HG03039 (cell line): Measurements from ENCODE around the gene ZDHHC20.

Experiments used
- ATAC-seq: cut with Tn5 transposase; IDR thresholded peaks from one replicate; pipeline ENCODE4 v1.9.1; 2021; ENCODE audit warnings: mild to moderate bottlenecking, moderate library complexity; ENCODE audit not compliant: unreplicated experiment

ZDHHC20 gene

DNA sequence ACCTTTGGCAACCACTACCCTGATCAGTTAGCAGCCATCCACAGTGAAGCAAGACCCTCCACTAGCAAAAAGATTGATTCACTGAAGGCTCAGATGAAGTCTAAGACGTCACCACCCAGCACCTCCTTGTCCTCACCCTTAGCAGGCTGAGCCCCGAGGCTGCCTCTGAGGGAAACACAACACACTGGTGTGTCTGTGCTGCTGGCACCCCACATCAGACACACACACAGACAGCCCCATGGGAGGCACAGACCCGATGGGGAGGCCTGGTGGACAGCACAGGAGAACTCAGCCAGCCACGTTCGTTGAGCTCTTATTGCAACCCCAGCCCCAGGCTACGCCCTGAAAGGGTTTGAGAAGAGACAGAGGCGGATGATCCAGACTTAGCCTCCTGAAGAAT is 94.7 kb downstream of the ZDHHC20 start:
- no peak for ATAC-seq

DNA sequence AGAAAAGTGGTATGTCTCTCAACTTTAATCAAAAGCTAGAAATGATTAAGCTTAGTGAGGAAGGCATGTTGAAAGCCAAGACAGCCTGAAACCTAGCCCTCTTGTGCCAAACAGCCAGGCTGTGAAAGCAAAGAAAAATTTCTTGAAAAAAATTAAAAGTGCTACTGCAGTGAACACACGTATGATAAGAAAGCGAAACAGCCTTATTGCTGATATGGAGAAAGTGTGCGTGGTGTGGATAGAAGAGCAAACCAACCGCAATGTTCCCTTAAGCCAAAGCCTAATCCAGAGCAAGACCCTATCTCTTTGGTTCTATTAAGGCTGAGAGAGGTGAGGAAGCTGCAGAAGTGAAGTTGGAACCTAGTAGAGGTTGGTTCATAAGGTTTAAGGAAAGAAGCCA is 96.4 kb downstream of the ZDHHC20 start:
- ATAC-seq: no peak

DNA sequence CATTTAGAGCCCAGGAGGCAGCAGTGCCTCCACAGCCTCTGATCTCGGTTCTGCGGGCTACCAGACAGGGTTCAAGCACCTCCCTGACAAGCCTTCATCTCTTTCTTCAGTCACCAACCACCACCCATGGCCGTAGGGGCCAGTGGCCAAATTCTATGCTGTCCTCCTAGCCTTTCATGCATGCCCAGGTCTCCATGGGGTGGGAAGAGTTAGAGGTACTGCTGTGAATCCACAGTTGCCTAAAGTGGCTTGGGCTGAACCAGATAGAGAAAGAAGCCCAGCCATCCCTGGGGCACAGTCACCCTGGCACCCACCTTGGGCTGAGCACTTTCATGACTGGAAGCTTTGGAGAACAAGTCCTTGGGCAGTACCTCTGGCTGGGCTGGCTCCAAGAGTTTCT is 97.4 kb downstream of the ZDHHC20 start:
- no peak for ATAC-seq

DNA sequence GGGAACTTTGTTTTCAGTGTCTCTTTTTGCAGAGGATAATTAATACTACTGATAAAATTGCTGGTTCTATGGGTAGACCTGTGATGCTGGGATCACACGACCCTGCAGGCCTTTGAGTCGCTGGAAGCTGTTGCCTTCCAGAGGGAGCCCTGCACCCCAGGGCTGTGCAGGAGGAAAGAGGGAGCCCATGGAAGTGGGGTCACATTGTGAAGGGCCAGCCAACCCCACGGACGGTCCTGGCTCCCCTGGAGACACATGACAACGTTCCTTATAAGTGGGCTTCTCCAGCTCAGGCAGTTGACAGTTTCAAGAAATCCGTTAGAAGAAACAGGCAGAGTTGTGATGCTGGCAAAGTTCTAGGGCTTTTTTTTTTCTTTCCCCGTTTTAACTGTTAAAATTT is 98.0 kb downstream of the ZDHHC20 start:
- ATAC-seq: no peak

DNA sequence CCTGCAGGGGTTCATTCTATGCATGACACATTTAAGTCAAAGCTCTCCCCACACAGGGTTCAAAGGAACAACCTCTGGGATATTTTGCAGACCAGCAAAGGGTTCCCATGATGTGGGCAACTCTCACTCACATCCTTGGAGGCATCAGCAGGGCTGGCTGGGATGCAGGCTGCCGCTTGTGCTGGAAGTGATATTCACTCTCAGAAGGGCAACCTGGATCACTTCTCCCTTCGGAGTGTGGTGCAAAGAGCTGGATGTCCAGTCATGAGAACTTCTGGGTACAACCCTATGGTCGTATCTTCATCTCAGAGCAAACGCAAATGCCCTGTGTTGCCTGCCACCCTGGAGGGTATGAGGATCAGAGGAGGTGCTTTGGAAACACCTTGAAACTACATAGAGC is 98.6 kb downstream of the ZDHHC20 start:
- ATAC-seq: no peak

DNA sequence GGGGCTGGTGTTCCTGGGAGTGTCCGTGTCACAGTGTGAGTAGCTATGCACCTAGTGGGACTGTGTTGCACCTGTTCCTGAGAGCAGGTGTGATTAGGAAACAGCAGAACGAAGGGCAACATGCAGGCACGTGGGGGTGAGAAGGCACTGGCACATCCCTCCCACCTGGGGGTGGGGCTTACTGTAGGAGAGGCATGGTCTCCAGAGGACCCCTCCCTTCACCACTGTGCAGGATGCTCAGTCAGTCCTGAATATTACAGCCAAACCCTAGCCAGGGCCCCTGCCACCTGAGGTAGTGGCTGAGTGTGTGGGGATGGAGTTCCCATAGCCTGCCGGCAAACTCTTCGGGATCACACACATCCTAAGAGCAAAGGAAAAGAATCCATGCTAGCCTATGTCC is 99.2 kb downstream of the ZDHHC20 start:
- no peak for ATAC-seq

DNA sequence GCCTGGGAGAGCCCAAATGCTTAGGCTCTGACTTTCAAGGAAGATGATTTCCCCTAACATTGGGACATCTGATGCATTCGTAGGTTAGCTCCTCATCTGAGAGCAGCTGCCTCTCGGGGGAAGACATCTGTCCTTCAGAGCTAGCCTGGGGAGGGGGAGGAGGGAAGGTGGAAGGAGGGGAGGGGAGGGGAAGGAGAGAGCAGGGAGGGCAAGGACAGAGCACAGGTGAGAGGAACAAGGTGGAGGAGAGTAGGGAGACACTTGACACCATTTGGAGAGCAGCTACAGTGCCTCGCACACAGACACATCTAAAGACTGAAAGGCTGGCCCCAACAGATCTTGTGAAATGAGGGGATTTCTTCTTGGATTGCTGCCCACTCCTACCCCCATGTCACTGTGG is 103.8 kb downstream of the ZDHHC20 start:
- ATAC-seq: no peak

DNA sequence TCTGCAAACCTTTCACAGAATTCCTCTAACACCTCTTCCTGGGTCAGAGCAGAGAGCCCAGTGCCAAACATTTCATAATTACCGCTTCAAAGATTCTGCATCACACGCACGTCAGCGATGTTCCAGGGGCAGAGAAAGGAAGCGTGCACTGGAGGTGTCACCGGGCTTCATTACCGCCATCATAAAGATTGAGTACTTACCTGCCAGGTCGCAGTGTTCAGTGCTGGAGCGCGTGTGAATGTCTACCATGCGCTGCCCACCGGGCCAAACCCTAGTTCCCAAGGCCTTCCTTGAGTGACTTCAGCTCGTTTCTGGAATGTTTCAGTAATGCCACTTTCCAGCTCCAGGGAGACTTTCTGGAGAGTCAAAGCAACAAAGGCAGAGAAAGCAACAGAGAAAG is 104.4 kb downstream of the ZDHHC20 start:
- no peak for ATAC-seq

DNA sequence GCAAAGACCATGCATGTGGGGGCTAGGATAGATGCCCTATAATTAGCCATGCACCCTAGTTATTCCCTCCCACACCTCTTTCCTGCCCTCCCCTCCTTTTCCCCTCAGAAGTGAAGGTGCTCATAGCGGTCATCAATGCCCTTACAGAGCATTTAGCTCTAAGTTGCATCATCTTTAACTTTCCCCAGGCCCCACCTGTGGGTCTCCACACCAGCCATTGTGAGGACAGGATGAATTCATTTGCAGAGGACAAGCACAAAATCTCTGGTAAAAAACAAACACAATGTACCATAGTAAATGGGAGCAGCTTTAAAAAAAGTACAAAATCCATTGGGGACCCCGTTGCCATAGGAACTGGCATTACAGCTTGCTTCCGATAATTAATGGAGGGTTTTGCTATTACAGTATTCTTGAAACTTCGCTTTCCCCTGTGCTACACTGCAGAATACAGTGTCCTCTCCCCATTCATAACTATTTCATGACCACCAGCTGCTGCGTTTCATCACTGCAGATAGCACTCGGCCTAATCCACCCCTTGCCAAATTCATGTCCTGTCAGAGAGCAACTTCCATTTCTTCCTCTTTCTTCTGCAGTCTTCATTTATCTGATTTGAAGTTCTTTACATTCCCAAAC is 110.5 kb downstream of the ZDHHC20 start:
- no peak for ATAC-seq

DNA sequence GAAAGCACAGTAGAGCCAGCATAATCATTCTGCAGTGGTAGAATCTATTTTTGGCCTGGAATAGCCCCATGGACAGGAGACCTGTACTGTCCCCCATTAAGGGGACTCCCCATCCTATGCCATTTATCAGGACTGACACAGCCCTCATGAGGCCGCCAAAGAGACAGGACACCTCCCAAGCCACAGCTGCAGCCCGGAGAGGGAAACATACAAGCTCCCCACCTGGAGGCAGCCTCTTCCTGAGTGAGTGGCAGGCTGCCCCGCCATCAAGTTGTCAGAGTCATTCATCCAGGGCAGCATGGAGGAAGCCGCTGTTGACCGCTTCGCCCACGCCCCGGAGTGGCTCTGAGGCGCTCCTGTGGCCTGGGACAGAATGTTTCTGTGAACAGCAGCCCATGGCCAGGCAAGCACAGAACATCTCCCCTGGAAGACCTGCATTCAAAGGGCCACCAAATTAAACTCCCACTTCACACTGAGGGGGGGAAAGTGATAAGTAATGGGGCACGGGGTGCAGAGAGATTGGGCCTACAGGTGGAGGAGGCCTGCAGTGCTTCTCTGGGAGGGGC is 111.3 kb downstream of the ZDHHC20 start:
- ATAC-seq: no peak

DNA sequence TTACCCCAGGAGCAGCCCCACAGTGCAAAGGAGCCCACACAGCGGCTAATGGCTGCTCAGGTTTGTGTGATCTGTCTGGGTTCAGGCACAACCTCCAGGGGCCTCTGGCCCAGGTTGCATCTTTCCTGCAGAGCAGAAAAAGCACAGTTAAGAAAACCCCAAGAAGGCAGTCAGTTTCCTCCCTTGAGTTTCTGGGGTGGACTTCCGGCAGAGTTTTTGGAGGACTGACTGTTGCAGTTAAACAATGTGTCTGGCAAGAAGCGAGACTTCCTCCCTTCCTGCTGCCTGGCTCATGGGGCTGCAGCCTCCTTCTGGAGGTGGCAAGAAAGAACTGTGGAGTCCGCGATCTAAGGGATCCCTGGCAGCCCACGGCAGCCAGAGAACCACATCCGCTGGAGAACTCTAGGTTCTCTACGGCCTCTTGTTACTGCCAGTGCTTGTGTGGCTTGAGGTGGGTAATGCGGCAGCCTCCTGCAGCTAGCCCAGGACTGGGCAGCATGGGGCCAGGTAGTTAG is 114.4 kb downstream of the ZDHHC20 start:
- no peak for ATAC-seq

DNA sequence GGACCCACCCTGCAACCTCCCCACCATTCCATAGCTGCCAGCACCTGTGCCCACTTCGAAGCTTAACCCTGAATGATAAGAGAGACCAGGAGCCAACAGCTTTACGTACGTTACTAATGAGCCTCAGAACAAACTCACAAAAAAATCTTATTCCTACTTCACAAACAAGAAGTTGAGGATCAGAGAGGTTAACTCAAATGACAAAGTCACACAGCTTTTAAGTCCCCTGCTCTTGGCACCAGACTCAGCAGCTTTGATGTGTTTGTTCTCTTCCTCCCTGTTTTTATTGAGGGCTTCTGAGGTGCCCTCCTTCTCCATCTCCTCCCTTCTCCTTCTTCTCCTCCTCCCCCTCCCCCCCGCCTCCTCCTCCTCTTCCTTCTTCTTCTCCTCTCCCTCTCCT is 115.4 kb downstream of the ZDHHC20 start:
- no peak for ATAC-seq

DNA sequence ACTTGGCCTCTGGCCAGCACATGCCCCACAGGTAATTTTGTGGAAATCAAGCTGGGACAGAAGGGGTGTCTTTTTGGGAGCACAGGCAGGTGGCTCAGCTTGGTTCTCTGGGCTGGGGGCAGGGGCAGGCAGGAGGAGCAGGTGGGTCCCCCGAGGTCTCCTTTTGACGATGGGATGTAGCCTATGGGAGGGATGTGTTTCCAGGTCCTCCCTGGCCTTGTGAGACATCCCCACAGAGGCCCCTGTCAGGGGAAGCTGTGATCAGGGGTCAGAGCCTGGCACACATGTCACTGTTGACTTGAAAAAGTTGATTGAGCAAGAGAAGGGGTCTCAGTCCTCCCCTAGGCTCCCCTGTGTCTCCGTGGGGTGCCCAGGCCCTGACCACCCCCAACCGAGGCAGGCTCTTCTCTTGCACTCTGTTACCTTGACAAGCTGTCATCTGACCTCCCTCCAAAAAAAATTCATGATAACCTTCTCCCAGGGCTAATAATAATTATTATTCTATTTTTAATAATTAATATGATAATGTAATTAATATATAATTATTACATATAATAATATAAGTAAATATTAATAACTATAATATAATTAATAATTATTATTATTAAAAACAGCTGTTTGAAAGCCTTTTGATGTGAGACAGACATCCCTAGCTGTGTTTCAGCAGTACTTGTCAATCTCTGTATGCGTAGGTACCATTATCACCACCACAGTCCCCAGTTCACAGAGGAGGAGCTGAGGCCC is 116.2 kb downstream of the ZDHHC20 start:
- ATAC-seq: no peak

DNA sequence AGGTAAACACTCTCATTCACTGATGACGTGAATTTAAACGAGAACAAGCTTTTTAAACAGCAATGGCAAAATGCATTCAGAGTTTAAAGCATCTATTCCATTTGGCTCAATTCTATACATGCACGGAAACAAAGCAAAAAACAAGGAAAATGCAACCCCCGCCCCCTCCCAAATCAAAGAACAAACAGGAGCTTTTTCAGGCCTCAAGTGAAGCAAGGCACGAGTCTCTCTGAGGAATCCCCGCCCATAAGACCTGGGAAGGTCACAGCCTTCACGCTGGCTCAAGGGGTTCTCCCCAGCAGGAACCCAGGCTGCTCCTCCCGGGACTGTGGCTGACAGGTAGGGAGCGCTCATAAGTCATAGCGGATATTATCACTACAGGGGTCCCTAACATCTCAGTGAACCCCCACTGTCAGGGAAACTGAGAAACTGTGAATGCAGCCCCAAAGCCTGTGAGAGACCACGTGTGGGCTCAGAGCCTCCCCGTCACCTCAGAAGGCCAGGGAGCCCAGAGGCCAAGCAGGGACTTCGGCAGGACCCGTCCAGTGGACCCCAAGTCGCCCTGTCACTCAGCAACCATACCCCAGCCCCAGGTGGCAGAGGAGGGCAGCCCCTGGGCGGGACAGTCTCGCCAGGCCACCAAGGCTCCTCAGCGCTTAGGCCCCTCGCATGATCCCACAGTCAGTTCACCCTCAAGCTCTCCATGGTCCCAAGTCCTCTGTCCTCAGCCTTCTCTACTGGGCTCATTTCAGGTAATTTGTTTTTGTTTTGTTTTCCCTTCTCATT is 117.3 kb downstream of the ZDHHC20 start:
- no peak for ATAC-seq

DNA sequence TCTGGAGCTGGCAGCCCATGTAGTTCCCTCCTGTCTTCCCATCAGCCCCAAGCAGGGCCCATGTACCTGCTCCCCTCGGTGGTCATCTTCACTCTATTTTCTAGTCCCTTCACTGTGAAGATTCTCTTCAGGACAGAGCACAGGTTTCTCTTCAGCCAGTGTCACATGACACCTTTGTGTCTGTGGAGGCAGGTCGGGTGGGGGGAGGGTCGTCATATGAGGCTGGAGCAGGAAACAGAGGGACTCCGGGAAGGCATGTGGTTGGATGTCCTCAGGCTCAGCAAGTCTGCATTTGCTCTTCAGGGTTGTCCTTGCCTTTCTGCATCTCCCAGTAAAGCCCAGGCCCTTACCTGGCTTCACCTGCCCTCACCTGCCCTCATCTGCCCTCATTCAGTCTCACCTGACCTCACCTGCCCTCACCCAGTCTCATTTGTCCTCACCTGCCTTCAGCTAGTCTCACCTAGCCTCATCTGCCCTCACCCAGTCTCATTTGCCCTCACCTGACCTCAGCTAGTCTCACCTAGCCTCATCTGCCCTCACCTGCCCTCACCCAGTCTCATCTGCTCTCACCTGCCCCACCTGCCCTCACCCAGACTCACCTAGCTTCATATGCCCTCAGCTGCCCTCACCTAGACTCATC is 120.3 kb downstream of the ZDHHC20 start:
- ATAC-seq: no peak

DNA sequence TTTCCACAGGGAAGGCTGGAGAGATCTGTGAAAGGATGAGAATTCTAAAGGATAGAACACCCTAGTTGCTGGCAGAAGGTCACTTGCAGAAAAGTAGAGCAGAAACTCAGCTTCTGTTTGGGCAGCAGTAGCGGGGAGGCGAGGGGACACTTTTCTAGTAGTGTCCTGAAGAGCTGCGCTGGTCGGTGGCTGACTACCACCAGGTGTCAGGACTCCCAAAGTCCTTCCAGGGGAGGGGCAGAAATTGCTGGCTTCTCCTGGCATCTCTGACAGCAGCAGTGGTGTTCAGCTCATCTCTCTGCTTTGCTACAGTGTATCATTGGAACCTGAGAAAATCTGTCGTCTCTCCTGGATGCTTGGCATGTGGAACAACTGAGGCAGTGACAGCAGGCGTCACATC is 120.9 kb downstream of the ZDHHC20 start:
- ATAC-seq: no peak

DNA sequence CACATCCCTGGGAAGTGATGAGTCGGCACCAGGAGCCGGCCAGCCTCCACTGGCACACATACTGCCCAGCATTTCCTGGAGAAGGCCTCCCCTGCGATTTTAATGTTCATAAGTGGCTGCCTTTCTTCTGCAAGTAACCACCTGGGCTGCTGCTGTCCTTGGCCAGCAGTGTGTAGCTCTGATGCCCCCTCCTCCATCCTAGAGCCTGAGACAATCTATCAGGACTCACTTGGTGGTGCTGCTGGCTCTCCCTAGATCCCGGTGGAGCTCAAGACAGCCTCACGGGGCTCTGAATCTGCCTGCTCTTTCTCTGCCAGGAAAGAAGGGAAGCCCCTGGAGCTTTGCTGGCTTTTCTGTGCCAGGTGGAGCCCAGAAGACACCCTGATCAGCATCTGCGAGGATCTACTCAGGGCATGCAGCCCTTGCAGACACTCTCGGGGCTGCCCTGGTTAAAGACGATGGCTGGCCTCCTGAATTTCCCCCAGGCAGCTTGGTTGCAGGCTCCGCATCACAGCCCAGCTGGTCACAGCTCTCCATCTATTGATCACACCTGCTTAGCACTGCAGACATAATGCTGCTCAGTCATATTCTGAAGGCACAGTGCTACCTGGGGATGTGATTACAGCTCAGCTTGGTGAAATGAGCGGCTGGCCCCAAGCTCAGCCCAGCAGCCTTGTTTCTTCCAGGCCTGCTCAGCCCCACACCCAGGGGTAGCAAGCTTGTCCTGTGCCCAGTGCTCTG is 122.3 kb downstream of the ZDHHC20 start:
- ATAC-seq: no peak

DNA sequence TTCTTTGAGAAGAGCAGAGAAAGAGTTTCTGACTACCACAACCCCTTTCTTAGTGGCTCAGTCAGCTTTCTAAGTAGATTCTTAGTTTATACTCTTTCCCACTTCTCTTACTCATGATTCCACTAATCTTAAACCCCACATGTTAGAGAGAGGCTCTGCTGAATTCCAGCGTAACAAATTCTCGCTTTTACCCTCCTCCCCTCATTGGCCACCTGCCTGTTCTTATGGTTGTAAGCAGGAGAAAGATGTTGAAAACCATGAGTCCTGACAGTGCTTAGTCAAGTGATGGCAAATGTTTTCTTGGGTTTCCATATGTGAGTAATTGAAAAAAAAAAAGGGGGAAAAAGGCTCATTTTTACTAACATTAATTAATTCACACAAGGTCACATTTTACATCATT is 125.9 kb downstream of the ZDHHC20 start:
- ATAC-seq: no peak

DNA sequence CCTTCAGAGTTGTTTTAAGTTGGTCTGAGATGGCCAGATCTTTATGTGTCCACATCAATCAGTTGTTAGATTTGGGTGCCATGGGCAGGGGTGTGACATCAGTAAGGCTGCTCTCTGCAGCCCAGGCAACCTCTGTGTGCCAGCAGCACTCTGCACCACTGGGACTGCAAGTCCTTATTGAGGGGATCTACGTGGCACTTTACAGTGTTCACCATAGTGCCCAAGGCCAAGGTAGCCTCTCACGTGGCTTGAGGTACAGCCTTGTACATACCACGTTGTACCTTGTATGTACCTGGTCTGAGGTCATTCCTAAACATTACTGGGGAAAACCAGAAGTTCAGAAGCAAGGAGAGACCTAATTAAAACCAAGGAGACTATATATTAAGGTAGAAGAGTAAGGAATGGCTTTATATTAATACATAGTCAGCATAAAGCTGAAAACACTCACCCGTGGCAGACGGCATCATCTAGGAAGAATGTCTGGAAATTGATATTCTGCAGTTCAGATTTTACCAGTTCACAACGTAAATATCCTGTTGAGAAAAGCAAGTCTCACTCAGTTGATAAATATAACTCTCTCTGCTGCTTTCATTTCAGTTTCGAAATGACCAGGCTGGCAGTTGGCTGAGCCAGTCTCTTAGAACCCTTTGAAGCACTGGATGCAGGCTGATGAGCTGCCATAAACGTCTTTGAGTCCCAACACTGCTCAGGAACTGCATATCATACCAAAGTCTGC is 128.8 kb downstream of the ZDHHC20 start:
- ATAC-seq: peak; percentile 77
